Activated CD8-positive, alpha-beta T cell treated with anti-CD3 and anti-CD28 coated beads for 36 hours (primary cell): Measurements from ENCODE around the gene ACSF2. TPM values are rescaled to one million over a fixed set of nuclear protein-coding genes. Genes with fewer than 3 reads are reported as not detected.

Source experiments
- total RNA-seq, 2 experiments: library from RNA; stranded (reverse); gene quantifications; one replicate each; pipeline ENCODE4 v1.2.3, GENCODE V29; 2021

The ACSF2 gene
- total RNA-seq, 2 experiments from 2014 or later, result 14.5 to 17.5 TPM

Other genes with a start within 250 kb of the ACSF2 start
- gene COL1A1, start 224.6 kb upstream of the ACSF2 start, total RNA-seq, result 1 to 10 TPM in 1 of 2 experiments, under 1 TPM in 1; 0.92 to 1.0 TPM
- not detected for gene TMEM92, start 151.8 kb upstream of the ACSF2 start, total RNA-seq
- 10 to 100 TPM; 24.4 to 25.3 TPM for gene XYLT2, start 80.1 kb upstream of the ACSF2 start, total RNA-seq
- gene MRPL27, start 53.0 kb upstream of the ACSF2 start, total RNA-seq, result 10 to 100 TPM; 54.6 to 55.8 TPM
- gene EME1, start 53.0 kb upstream of the ACSF2 start, total RNA-seq, result 10 to 100 TPM; 48.0 to 48.6 TPM
- gene LRRC59, start 28.7 kb upstream of the ACSF2 start, total RNA-seq, result 10 to 100 TPM; 70.6 to 71.0 TPM
- not detected for gene CHAD, start 42.7 kb downstream of the ACSF2 start, total RNA-seq
- gene RSAD1, start 52.6 kb downstream of the ACSF2 start, total RNA-seq, result 10 to 100 TPM; 39.2 to 40.7 TPM
- gene MYCBPAP, start 82.2 kb downstream of the ACSF2 start, total RNA-seq, result 1 to 10 TPM; 6.7 to 6.9 TPM
- not detected for gene EPN3, start 106.5 kb downstream of the ACSF2 start, total RNA-seq
- gene SPATA20, start 121.0 kb downstream of the ACSF2 start, total RNA-seq, result 10 to 100 TPM; 29.0 to 36.2 TPM
- under 1 TPM in 1 of 2 experiments, not detected in 1; 0.13 TPM for gene CACNA1G, start 134.5 kb downstream of the ACSF2 start, total RNA-seq
- gene ABCC3, start 208.7 kb downstream of the ACSF2 start, total RNA-seq, result not detected